Transverse colon (tissue), 3 donors: Measurements from ENCODE around the gene CD6.

ENCODE experiments used
- CTCF ChIP-seq, 5 experiments: fragments of 200-600 bp in 3 of 5; fragments of 450-650 bp in 2 of 5; sonication (generic) in 3 of 5; IDR thresholded peaks; 1 replicate in 2 of 5; 2 replicates in 3 of 5; pipeline ENCODE4 v1.5.1; 2016 to 2017; ENCODE audit warnings: antibody characterized with exemption in 5 of 5, inconsistent platforms in 3 of 5, mild to moderate bottlenecking in 2 of 5, moderate library complexity in 1 of 5
- EP300 ChIP-seq: sonication (generic); formaldehyde crosslinking; IDR thresholded peaks from one replicate; pipeline ENCODE4 v1.6.1; 2017; ENCODE audit warnings: antibody characterized with exemption, low read depth
- POLR2A ChIP-seq: fragments of 450-650 bp; IDR thresholded peaks from one replicate; pipeline ENCODE4 v1.6.1; 2016; ENCODE audit warnings: antibody characterized with exemption, mild to moderate bottlenecking, moderate library complexity

GRCh38 chr11:61067782-61068446, 96.4 kb downstream of the CD6 start:
- TF ChIP-seq CTCF (IDR thresholded peaks at IDR 0.05) (no peak), POLR2A (no peak), EP300 (no peak)
